Measurements from ENCODE around the gene KCNE3.

KCNE3 gene

DNA sequence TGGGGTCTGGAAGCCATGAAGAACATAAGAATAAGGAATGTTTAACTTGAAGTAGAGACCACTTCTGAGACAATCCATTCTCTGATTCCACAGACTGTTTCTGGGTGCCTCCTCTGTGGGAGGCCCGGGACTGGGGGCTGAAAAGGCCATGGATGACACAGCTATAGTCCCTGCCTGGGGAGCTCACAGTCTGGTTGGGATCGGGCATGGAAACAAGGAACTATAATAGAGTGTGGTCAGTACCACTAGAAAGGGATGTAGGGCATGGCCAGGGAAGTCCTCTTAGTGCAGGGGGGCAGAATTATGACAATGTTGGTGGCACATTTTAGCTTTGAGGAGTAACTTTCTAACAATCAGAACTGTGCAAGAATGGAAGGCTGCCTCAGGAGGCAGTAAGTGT, 9.2 kb upstream of the KCNE3 start:
- Histone ChIP-seq H3K4ac (ENCODE audit: low read depth, low read length) (no peak overlapping the region), H3K56ac (ENCODE audit: low read length) (no peak overlapping the region)
- no CpG with 5 or more reads among the region's 2 CpGs for WGBS (ENCODE audit: extremely low coverage, insufficient coverage, low lambda C conversion rate)

DNA sequence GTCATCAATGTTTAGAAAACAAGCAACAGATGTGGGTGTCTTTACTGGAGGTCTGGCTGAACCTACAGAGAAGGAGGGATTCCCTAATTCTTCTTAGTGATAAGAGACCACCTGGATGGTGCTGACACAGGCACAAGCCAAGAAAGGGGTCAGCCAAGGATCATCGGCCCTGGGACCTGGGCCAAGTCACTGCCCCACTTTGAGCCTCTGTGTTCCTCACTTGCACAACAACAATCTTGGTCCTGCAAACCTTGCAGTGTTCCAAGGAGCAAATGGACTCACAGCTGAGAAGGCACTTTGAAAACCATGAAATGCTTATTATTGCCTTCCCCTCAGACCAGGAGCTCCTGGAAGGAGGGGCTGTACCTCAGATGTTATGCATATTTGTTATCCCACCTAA, 7.0 kb upstream of the KCNE3 start:
- no peak overlapping the region for H2AK5ac ChIP-seq (ENCODE audit: low read length)
- no peak overlapping the region for H2BK15ac ChIP-seq (replicated peaks; ENCODE audit: low read depth)
- no peak overlapping the region for H4K8ac ChIP-seq (ENCODE audit: low read depth, low read length)
- no peak overlapping the region for H3K27ac ChIP-seq (ENCODE audit: low read depth, low read length)
- no peak overlapping the region for H3K4ac ChIP-seq (ENCODE audit: low read depth, low read length)
- no peak overlapping the region for H4K5ac ChIP-seq (ENCODE audit: low read length)
- H3K4me2 ChIP-seq (ENCODE audit: low read length) = no peak overlapping the region
- no peaks in the 10 kb centered on the region for H3K36me3 ChIP-seq (ENCODE audit: control insufficient read depth, insufficient read depth, low read length)
- no CpG with 5 or more reads among the region's 1 CpG for WGBS (ENCODE audit: extremely low coverage, insufficient coverage, low lambda C conversion rate)
- no peaks in the 10 kb centered on the region for H3K79me2 ChIP-seq (ENCODE audit: control insufficient read depth, insufficient read depth, low read length)
- no peak overlapping the region for H3K4me3 ChIP-seq (ENCODE audit: low read length)
- no peak overlapping the region for H3K56ac ChIP-seq (ENCODE audit: low read length)
- H3K23ac ChIP-seq (ENCODE audit: low read length) = no peak overlapping the region
- no peaks in the 10 kb centered on the region for H3K27me3 ChIP-seq (ENCODE audit: insufficient read depth, low read length, poor library complexity)
- H2BK120ac ChIP-seq (ENCODE audit: low read depth, low read length) = no peak overlapping the region
- H3K4me1 ChIP-seq (ENCODE audit: control insufficient read depth, low read depth, low read length) = peaks cover 8% of the 10 kb centered on the region
- no peak for DNase-seq
- no peak overlapping the region for H3K18ac ChIP-seq (ENCODE audit: low read length)
- H2BK5ac ChIP-seq (ENCODE audit: low read length) = no peak overlapping the region
- H3K9ac ChIP-seq (ENCODE audit: low read length) = no peak overlapping the region
- no peaks in the 10 kb centered on the region for H3K79me1 ChIP-seq (ENCODE audit: low read length)

More for the DNA sequence above, 9.2 kb upstream of the KCNE3 start:
- no peak overlapping the region for H3K4me3 ChIP-seq (ENCODE audit: low read length)
- no peak overlapping the region for H3K18ac ChIP-seq (ENCODE audit: low read length)
- no peak overlapping the region for H3K23ac ChIP-seq (ENCODE audit: low read length)
- no peak overlapping the region for H4K8ac ChIP-seq (ENCODE audit: low read depth, low read length)
- H2BK15ac ChIP-seq (replicated peaks; ENCODE audit: low read depth) = no peak overlapping the region
- H4K5ac ChIP-seq (ENCODE audit: low read length) = no peak overlapping the region
- H3K4me1 ChIP-seq (ENCODE audit: control insufficient read depth, low read depth, low read length) = peaks cover 8% of the 10 kb centered on the region
- H2AK5ac ChIP-seq (ENCODE audit: low read length) = no peak overlapping the region
- no peak overlapping the region for H2BK5ac ChIP-seq (ENCODE audit: low read length)
- no peak overlapping the region for H3K9ac ChIP-seq (ENCODE audit: low read length)
- H2BK120ac ChIP-seq (ENCODE audit: low read depth, low read length) = no peak overlapping the region
- no peak overlapping the region for H3K4me2 ChIP-seq (ENCODE audit: low read length)
- DNase-seq = no peak
- H3K27me3 ChIP-seq (ENCODE audit: insufficient read depth, low read length, poor library complexity) = no peaks in the 10 kb centered on the region
- H3K79me2 ChIP-seq (ENCODE audit: control insufficient read depth, insufficient read depth, low read length) = no peaks in the 10 kb centered on the region
- no peaks in the 10 kb centered on the region for H3K36me3 ChIP-seq (ENCODE audit: control insufficient read depth, insufficient read depth, low read length)
- no peak overlapping the region for H3K27ac ChIP-seq (ENCODE audit: low read depth, low read length)
- H3K79me1 ChIP-seq (ENCODE audit: low read length) = no peaks in the 10 kb centered on the region

DNA sequence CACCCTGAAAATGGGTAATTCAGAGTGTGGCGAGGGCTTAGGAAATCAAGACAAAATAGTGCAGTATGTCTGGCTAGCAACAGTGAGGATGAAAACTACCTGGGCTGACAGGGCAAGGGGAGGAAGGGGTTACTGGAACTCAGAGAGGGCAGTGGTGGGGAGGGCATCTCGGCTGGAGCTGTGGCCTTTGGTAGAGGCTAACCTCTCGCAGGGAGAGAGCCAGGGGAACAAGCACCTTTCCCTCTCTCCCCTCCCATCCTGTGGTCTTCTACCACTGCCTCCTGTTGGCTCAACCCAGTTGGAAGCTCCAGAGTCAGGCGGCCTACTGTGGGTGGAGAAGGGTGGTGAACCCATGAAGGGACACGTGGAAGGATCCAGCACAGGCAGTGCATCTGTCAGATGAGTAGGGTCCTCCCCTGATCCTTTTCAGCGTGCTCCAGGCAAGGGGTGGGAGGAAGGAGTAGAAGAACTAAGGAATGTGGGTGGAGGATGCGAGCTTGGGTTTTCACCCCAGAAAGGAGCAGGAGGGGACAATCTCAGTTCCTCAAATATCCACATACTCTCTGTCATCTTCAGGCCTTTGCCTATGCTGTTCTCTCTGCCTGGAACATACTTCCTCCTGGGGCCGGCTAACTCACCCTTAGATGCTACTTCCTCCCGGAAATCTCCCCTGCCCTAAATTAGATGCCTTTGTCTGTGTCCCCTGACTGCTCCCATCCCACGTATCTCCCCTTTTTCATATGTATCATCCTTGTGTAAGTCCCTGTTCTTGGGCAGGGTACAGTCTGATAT, 6.2 kb upstream of the KCNE3 start:
- H3K4me1 ChIP-seq (ENCODE audit: control insufficient read depth, low read depth, low read length) = peaks cover 8% of the 10 kb centered on the region
- H4K8ac ChIP-seq (ENCODE audit: low read depth, low read length) = no peak overlapping the region
- no peak overlapping the region for H2AK5ac ChIP-seq (ENCODE audit: low read length)
- H3K4me2 ChIP-seq (ENCODE audit: low read length) = no peak overlapping the region
- H3K27ac ChIP-seq (ENCODE audit: low read depth, low read length) = no peak overlapping the region
- H2BK5ac ChIP-seq (ENCODE audit: low read length) = no peak overlapping the region
- H3K27me3 ChIP-seq (ENCODE audit: insufficient read depth, low read length, poor library complexity) = no peaks in the 10 kb centered on the region
- H3K56ac ChIP-seq (ENCODE audit: low read length) = no peak overlapping the region
- H2BK15ac ChIP-seq (replicated peaks; ENCODE audit: low read depth) = no peak overlapping the region
- no peaks in the 10 kb centered on the region for H3K36me3 ChIP-seq (ENCODE audit: control insufficient read depth, insufficient read depth, low read length)
- no peak overlapping the region for H2BK120ac ChIP-seq (ENCODE audit: low read depth, low read length)
- no peak overlapping the region for H3K18ac ChIP-seq (ENCODE audit: low read length)
- H3K79me1 ChIP-seq (ENCODE audit: low read length) = no peaks in the 10 kb centered on the region
- H3K23ac ChIP-seq (ENCODE audit: low read length) = no peak overlapping the region
- no peaks in the 10 kb centered on the region for H3K79me2 ChIP-seq (ENCODE audit: control insufficient read depth, insufficient read depth, low read length)
- H3K4ac ChIP-seq (ENCODE audit: low read depth, low read length) = no peak overlapping the region
- no peak overlapping the region for H4K5ac ChIP-seq (ENCODE audit: low read length)
- H3K9ac ChIP-seq (ENCODE audit: low read length) = no peak overlapping the region
- H3K4me3 ChIP-seq (ENCODE audit: low read length) = no peak overlapping the region
- no CpG with 5 or more reads among the region's 10 CpGs for WGBS (ENCODE audit: extremely low coverage, insufficient coverage, low lambda C conversion rate)
- DNase-seq = no peak

DNA sequence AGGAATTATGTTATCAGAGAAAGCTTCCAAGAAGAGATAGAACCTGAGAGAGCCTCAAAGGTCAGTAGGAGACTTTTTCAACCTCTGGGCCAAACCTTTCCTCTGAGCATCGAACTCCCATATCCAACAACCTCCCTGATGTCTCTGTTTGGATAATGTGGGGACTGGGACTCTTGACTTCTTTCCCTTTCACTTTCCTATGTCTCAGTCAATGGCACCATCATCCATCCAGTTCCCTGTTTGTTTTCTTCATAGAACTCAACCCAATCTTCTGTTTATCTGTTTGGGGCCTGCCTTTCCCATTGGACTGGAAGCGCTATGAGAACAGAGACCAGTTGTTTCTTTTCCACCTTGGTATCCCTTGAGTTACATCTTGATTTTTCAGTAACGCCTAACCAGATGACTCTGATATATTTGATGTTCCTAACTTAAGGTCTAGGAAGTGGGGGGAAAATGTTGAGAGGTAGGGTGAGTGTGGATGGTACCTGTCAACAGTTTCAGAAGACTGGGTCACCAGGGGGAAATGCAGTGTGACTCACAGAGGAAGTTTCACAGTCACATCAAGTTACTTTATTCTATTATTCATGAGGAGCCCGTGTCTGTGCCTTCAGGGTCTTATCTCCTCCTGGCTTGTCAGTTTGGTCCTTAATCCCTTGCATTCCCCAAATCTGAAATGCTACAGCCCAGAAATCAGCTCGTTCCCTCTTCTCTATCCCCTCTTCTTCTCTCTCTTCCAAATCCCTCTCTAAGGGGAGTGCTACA, 4.5 kb upstream of the KCNE3 start:
- Histone ChIP-seq H3K4me1 (ENCODE audit: control insufficient read depth, low read depth, low read length) (peaks cover 15% of the 10 kb centered on the region), H3K18ac (ENCODE audit: low read length) (no peak overlapping the region), H2BK5ac (ENCODE audit: low read length) (no peak overlapping the region), H3K36me3 (ENCODE audit: control insufficient read depth, insufficient read depth, low read length) (no peaks in the 10 kb centered on the region), H4K5ac (ENCODE audit: low read length) (no peak overlapping the region), H2BK120ac (ENCODE audit: low read depth, low read length) (no peak overlapping the region), H3K4me3 (ENCODE audit: low read length) (no peak overlapping the region), H3K27ac (ENCODE audit: low read depth, low read length) (peak overlapping the region; percentile 8), H3K79me2 (ENCODE audit: control insufficient read depth, insufficient read depth, low read length) (no peaks in the 10 kb centered on the region), H3K79me1 (ENCODE audit: low read length) (no peaks in the 10 kb centered on the region), H4K8ac (ENCODE audit: low read depth, low read length) (no peak overlapping the region), H3K23ac (ENCODE audit: low read length) (no peak overlapping the region), H3K27me3 (ENCODE audit: insufficient read depth, low read length, poor library complexity) (no peaks in the 10 kb centered on the region), H3K4ac (ENCODE audit: low read depth, low read length) (no peak overlapping the region), H3K4me2 (ENCODE audit: low read length) (no peak overlapping the region), H2BK15ac (replicated peaks; ENCODE audit: low read depth) (no peak overlapping the region), H2AK5ac (ENCODE audit: low read length) (no peak overlapping the region), H3K56ac (ENCODE audit: low read length) (no peak overlapping the region), H3K9ac (ENCODE audit: low read length) (no peak overlapping the region)
- no CpG with 5 or more reads among the region's 5 CpGs for WGBS (ENCODE audit: extremely low coverage, insufficient coverage, low lambda C conversion rate)
- DNase-seq = peak; percentile 27

DNA sequence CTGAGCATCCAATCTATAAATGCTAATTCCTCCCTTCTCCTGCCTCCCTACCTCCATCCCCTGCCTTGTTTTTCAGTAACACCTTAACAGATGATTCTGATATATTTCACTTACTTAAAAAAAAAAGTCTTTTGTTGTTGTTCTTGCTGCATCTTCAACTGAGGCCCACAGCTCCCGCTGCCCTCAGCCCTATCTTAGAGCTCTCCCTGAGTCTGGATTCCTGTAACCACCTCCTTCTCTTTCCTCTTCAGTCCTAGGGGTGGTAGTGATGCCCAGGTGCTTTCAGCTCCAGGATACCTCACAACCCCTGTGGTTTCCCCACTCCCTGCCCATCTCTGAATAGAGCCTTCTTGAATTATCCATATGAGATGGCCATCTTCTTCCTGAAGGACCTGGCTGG, 3.7 kb upstream of the KCNE3 start:
- H3K36me3 ChIP-seq (ENCODE audit: control insufficient read depth, insufficient read depth, low read length) = no peaks in the 10 kb centered on the region
- no peak overlapping the region for H4K5ac ChIP-seq (ENCODE audit: low read length)
- H3K27ac ChIP-seq (ENCODE audit: low read depth, low read length) = no peak overlapping the region
- H3K4me3 ChIP-seq (ENCODE audit: low read length) = no peak overlapping the region
- H3K23ac ChIP-seq (ENCODE audit: low read length) = no peak overlapping the region
- H3K79me2 ChIP-seq (ENCODE audit: control insufficient read depth, insufficient read depth, low read length) = no peaks in the 10 kb centered on the region
- no peak overlapping the region for H2BK120ac ChIP-seq (ENCODE audit: low read depth, low read length)
- no peak overlapping the region for H2AK5ac ChIP-seq (ENCODE audit: low read length)
- DNase-seq = no peak
- no peak overlapping the region for H3K56ac ChIP-seq (ENCODE audit: low read length)
- no peak overlapping the region for H2BK15ac ChIP-seq (replicated peaks; ENCODE audit: low read depth)
- H3K27me3 ChIP-seq (ENCODE audit: insufficient read depth, low read length, poor library complexity) = no peaks in the 10 kb centered on the region
- no peak overlapping the region for H4K8ac ChIP-seq (ENCODE audit: low read depth, low read length)
- H3K79me1 ChIP-seq (ENCODE audit: low read length) = no peaks in the 10 kb centered on the region
- no peak overlapping the region for H3K9ac ChIP-seq (ENCODE audit: low read length)
- no peak overlapping the region for H3K4me2 ChIP-seq (ENCODE audit: low read length)
- H3K18ac ChIP-seq (ENCODE audit: low read length) = no peak overlapping the region
- no peak overlapping the region for H2BK5ac ChIP-seq (ENCODE audit: low read length)
- H3K4ac ChIP-seq (ENCODE audit: low read depth, low read length) = no peak overlapping the region
- peaks cover 20% of the 10 kb centered on the region for H3K4me1 ChIP-seq (ENCODE audit: control insufficient read depth, low read depth, low read length)
- no CpG with 5 or more reads among the region's 1 CpG for WGBS (ENCODE audit: extremely low coverage, insufficient coverage, low lambda C conversion rate)

Data from mesendoderm (in vitro differentiated cells).